ENCODE data around the gene OS9. TPM values are rescaled to one million over a fixed set of nuclear protein-coding genes. Genes with fewer than 3 reads are reported as not detected.
"Not testable (repeated sequence)": the region's sequence is repeated elsewhere in the genome, so short reads cannot be mapped to it uniquely, and the experiment has no call there.

OS9 gene
- total RNA-seq, 4 donors from 2014 or later = 262 to 393 (median 286) TPM

DNA sequence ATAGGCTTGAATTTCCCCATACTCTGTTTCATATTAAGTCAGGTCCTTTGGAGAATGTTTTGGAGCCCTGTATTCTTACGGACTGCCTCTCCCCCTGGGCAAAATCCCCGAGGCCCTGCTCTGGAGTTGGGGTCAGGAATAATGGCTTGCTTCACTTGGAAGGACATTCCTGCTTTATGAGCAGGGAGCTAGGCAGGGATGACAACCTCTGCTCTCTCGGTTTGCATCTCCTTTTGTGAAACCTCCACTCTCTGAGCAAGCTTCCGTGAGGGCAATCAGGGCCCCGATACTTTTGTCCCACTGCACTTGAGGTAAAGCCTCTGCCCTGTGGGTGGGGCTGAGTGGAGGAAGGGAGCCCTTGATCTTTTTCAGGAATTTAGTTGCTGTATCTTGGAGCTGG, 19.3 kb downstream of the OS9 start:
- Histone ChIP-seq H3K4me1 (no peaks in the 10 kb centered on the region), H3K4me3 (replicated peaks in 1 of 3) (no peak overlapping the region), H3K27ac (no peak overlapping the region), H3K27me3 (no peaks in the 10 kb centered on the region), H3K36me3 (peaks cover 19 to 26% of the 10 kb centered on the region in 2 donors), H3K9me3 (no peaks in the 10 kb centered on the region)
- TF ChIP-seq, protein P1, sequence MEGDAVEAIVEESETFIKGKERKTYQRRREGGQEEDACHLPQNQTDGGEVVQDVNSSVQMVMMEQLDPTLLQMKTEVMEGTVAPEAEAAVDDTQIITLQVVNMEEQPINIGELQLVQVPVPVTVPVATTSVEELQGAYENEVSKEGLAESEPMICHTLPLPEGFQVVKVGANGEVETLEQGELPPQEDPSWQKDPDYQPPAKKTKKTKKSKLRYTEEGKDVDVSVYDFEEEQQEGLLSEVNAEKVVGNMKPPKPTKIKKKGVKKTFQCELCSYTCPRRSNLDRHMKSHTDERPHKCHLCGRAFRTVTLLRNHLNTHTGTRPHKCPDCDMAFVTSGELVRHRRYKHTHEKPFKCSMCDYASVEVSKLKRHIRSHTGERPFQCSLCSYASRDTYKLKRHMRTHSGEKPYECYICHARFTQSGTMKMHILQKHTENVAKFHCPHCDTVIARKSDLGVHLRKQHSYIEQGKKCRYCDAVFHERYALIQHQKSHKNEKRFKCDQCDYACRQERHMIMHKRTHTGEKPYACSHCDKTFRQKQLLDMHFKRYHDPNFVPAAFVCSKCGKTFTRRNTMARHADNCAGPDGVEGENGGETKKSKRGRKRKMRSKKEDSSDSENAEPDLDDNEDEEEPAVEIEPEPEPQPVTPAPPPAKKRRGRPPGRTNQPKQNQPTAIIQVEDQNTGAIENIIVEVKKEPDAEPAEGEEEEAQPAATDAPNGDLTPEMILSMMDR (IDR thresholded peaks at IDR 0.05) = no peak
- no peak for TF ChIP-seq POLR2A (IDR thresholded peaks at IDR 0.05)
- intact Hi-C loops (cut with DNase I) = no loop called here
- 89 to 90% methylated on average over 5 of the region's 5 CpGs for WGBS, 2 donors
- no peak for DNase-seq

DNA sequence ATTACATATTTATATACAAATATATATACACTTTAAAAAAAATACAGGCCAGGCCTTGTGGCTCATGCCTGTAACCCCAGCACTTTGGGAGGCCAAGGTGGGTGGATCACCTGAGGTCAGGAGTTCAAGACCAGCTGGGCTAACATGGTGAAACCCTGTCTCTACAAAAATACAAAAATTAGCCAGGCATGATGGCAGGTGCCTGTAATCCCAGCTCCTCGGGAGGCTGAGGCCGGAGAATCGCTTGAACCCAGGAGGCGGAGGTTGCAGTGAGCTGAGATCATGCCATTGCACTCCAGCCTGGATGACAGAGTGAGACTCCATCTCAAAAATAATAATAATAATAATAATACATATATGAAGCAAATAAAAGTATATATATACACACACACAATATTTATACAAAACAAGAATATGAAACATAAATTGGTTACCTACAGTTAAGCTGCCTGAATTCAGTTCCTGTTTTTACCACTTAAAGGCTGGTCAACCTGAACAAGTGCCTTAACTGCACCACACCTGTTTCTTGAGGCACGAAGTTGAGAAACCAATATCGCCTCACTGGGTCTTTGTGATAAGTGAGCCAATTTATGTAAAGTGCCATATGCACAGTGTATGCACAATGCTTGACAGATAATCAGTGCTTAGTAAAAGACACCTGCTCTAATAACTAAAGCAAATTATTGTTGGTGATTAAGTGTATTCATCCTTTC, 21.3 kb downstream of the OS9 start:
- H3K27ac ChIP-seq; H3K27me3 ChIP-seq; H3K4me3 ChIP-seq (replicated peaks in 1 of 3); H3K9me3 ChIP-seq; DNase-seq; intact Hi-C loops (cut with DNase I); H3K4me1 ChIP-seq: not testable (repeated sequence)
- 93 to 94% methylated on average over 6 of the region's 6 CpGs for WGBS, 2 donors
- peaks cover 37 to 45% of the 10 kb centered on the region in 2 donors for H3K36me3 ChIP-seq

DNA sequence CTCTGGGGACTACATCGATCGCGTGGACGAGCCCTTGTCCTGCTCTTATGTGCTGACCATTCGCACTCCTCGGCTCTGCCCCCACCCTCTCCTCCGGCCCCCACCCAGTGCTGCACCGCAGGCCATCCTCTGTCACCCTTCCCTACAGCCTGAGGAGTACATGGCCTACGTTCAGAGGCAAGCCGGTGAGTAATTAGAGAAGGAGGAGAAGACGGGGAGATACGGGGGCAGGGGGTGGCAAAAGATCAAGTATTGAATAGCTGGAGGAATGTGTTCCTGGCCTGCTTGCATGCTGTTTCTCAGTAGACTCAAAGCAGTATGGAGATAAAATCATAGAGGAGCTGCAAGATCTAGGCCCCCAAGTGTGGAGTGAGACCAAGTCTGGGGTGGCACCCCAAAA, 21.9 kb downstream of the OS9 start:
- intact Hi-C loops (cut with DNase I) = no loop called here
- no peak overlapping the region for H3K4me3 ChIP-seq (replicated peaks in 1 of 3)
- no peak for TF ChIP-seq POLR2A (IDR thresholded peaks at IDR 0.05)
- TF ChIP-seq, protein P1 (IDR thresholded peaks at IDR 0.05) = no peak
- DNase-seq = no peak
- no peaks in the 10 kb centered on the region for H3K9me3 ChIP-seq
- no peaks in the 10 kb centered on the region for H3K27me3 ChIP-seq
- WGBS, 2 donors = 94% methylated on average over 12 of the region's 12 CpGs
- peaks cover 43 to 51% of the 10 kb centered on the region in 2 donors for H3K36me3 ChIP-seq
- no peaks in the 10 kb centered on the region for H3K4me1 ChIP-seq
- no peak overlapping the region for H3K27ac ChIP-seq

DNA sequence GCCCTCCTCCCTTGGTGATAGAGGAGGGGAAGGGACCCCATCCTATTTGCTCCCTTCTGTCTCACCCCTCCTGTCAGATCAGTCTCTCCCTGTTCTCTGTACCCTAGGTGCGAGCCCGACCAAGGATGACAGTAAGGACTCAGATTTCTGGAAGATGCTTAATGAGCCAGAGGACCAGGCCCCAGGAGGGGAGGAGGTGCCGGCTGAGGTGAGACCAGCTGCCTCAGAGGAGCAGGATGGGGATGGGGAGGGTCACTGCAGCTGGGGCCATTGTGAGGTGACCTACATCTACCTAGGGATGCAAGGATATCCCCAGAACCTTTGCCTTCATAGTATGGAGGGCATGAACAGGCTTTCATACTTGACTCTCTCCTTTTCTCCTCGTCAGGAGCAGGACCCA, 22.4 kb downstream of the OS9 start:
- Histone ChIP-seq H3K4me3 (replicated peaks in 1 of 3) (no peak overlapping the region), H3K27me3 (no peaks in the 10 kb centered on the region), H3K4me1 (no peaks in the 10 kb centered on the region), H3K9me3 (no peaks in the 10 kb centered on the region), H3K36me3 (peaks cover 48 to 53% of the 10 kb centered on the region in 2 donors), H3K27ac (no peak overlapping the region)
- intact Hi-C loops (cut with DNase I) = no loop called here
- 95% methylated on average over 4 of the region's 4 CpGs for WGBS, 2 donors
- no peak for TF ChIP-seq POLR2A (IDR thresholded peaks at IDR 0.05)
- TF ChIP-seq, protein P1 (IDR thresholded peaks at IDR 0.05) = no peak
- no peak for DNase-seq

DNA sequence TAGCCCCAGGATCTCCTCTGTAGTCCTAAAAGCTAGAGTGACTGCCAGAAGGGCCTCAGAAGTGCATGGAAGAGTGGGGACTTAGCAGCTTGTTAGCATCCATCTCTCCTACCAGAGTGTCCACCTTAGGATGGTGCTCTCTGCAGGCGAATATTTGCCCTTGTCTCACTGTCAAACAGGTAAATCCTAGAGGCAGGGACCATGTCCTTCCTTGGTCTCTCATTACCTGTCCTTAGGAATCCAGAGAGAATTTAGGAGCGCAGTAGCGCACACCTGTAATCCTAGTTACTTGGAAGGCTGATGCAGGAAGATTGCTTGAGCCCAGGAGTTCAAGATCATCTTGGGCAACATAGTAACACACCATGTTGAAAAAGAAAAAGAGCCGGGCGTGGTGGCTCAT, 23.2 kb downstream of the OS9 start:
- H3K4me1 ChIP-seq = no peaks in the 10 kb centered on the region
- no peaks in the 10 kb centered on the region for H3K9me3 ChIP-seq
- H3K4me3 ChIP-seq (replicated peaks in 1 of 3) = no peak overlapping the region
- 97 to 98% methylated on average over 5 of the region's 5 CpGs for WGBS, 2 donors
- no peaks in the 10 kb centered on the region for H3K27me3 ChIP-seq
- H3K36me3 ChIP-seq = peaks cover 48 to 50% of the 10 kb centered on the region in 2 donors
- no peak for DNase-seq
- intact Hi-C loops (cut with DNase I) = no loop called here
- no peak overlapping the region for H3K27ac ChIP-seq
- TF ChIP-seq POLR2A (IDR thresholded peaks at IDR 0.05) = no peak
- TF ChIP-seq, protein P1 (IDR thresholded peaks at IDR 0.05) = no peak
